Ramos (cell line): Measurements from ENCODE around the gene PHACTR3.
"Not testable (repeated sequence)": the region's sequence is repeated elsewhere in the genome, so short reads cannot be mapped to it uniquely, and the experiment has no call there.

Experiments
- in situ Hi-C: fragments of 300-500 bp; cut with MboI; formaldehyde crosslinking; loops from one replicate; pipeline ENCODE4 v1.14.3; 2022; ENCODE audit warnings: low sequenced_read_pairs; ENCODE audit not compliant: unreplicated experiment

PHACTR3 gene

DNA sequence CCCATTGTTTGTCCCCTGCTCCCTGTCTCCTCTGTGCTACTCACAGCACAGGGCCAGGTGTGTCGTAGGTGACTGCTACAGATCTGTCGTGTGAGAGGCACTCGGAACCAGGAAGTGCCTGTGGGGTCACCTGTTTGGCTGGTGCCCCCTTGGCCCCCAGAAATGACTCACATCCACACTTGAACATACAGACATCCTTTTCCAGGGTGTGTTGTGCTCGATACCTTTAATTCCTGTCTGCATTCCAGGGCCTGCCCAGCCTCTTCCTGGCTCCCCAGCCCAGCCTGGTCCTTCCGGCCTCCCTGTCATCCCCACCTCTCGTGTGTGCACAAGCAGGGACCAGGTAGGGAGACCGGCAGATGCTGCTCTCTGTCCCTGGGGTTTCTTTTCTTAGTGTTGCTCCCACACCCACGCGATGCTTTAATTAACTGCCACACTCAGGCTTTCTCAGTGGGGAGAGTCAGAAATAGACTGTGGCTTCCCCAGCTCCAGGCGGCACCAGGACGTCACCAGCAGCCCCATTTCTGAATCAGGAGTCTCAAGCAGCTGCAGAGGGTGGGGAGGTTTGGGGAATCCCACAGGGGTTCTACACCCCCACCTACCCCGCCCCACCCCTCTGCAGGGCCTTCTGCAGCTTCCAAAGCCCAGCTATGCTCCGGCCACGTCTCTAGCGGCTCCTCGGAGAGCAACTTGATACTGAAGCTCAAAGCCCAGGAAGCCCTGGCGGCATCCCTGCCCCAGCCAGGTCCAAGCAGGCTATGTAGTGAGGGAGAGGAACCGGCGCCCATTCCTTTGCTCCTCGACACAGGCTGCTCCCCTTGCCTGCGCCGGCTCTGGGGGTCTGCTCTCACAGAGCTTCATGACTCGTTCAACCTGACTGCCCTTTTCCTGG is 226.9 kb downstream of the PHACTR3 start:
- in situ Hi-C loops, result no loop called here

DNA sequence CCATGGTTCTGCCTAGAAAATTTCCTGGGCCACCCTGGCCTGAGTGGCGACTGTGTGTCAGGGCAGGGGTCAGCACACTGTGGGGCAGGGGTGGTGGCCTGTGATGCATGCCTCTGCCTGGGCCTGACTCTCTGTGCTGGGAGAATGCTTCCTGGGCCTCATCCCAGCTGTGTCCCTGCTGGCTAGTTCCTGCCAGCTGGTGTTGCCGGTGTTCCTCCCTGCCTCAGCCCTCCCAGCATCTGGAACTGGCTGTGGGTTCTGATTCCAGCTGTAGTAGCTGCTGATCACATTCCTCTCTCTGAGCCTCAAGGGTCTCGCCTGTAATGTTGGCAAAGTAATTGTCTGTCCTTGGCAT is 227.6 kb downstream of the PHACTR3 start:
- in situ Hi-C loops, result no loop called here

DNA sequence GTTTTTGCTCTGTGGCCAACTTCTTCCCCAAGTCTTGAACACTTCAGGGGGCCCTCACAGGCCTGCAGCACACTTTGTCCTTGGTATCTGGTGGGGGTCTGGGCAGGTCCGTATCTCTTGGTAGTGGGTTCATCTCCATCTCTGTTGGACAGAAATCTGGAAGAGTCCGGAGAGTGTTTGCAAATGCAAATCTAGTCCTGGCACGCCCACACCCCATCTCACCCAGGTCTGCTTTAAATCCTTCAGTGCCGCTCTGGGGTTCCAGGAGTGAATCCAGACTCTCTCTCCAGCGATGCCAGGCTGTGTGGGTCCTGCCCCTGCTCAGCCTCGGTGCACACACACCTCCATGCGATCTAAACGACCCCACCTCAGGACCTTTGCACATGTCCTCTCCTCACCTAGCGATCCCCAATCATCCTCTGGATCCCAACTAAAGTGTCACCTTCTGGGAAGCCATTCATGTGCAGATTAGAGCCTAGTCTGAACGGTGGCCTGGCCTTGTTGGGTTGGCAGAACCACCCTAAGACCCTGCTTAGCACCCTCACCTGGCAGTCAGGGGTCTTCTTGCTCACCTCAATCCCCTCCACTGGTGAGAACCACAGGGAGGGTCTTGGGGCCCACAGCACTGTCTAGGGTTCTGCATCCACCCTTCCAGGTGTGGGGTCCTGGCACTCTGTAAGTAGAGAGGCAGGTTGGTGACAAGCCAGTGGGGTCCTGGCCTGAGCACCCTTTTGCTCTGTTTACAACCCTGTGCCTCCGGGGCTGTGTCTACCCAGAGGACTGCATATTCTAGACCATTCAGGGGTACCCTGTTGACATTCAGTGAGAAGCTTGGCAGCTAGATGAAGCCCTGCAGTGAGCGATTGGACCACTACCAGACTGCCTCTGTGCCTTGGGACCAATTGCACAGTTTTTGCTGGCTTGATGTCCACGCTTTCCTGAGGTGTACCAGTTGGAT is 228.3 kb downstream of the PHACTR3 start:
- in situ Hi-C loops, result no loop called here

DNA sequence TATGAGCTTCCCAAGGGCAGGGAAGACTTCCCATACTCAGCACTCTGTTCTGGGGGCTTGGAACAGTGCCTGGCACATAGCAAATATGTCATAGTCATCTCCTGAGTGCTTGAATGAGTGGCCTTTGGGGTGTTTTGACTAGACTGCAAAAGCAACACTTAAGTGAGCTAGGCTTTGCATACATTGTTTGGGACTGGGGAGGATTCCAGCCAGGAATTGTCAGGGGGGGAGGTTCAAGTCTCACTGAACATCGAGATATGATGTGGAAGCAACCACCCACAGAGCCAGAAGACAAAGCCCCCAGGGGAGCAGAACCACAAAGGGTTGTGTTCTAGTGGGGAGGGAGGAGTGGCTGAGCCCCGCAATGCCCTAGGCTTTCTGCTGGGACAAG is 230.7 kb downstream of the PHACTR3 start:
- in situ Hi-C loops, result no loop called here

DNA sequence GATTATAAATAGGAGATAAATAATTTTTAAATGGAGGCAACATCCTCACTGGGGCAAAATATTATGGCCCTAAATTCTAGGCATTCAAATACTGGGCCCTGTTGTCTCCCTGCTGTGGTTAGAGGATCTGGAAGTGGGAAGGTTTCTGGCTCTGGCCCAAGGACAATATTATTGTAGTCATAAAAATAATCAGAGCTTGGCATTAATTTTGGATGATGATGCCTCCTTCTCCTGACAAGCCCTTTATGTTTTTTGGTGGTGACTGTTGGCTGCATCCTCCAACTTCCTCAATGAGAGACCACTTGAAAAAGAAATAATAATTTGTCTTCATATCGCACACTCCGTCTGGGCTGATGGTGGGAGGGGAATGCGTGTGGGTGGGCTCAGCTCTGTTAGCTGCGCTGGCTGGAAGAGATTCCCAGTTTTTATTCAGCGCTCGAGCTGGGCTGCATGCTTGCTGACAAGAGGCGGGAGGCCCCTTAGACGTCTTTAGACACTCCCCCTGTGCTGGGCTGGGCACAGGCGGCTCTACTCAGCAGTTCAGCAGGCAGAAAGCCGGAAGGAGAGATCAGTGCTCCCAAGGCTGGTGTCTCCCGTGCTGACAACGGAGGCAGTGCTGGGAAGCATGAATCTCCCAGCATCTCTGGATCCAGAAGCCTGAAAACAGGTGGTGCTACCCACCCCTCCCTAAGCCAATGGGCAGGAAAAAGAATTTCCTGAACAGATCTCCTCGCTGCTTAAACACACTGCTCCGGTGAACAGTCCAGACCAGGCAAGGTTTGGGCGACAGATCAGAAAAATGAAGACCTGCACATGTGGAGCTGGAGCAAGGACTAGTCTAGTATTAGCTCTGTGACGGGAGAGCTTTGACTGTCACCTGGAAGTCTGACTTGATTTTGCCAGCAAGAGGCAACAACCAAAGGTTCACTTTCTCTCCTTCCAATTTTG is 231.4 kb downstream of the PHACTR3 start:
- in situ Hi-C loops, result no loop called here

DNA sequence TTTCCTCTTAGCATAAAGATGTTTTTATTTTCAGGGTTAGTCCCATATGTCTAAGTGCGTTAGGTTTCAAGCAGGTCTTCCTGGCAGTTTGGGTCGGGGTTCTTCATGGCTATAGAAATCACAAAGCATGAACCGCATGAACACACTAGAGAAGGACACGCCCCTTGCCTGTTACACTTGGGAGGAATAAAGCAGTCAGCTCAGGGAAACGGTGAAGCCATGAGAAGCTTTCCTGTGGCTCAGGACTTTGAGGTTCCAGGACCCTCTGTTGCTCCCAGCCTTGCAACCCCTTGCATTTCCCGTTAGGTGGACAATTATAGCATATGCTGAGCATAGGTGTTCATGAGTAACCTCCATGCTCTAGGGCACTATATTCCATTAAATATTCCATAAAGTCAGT is 232.4 kb downstream of the PHACTR3 start:
- in situ Hi-C loops, result no loop called here

DNA sequence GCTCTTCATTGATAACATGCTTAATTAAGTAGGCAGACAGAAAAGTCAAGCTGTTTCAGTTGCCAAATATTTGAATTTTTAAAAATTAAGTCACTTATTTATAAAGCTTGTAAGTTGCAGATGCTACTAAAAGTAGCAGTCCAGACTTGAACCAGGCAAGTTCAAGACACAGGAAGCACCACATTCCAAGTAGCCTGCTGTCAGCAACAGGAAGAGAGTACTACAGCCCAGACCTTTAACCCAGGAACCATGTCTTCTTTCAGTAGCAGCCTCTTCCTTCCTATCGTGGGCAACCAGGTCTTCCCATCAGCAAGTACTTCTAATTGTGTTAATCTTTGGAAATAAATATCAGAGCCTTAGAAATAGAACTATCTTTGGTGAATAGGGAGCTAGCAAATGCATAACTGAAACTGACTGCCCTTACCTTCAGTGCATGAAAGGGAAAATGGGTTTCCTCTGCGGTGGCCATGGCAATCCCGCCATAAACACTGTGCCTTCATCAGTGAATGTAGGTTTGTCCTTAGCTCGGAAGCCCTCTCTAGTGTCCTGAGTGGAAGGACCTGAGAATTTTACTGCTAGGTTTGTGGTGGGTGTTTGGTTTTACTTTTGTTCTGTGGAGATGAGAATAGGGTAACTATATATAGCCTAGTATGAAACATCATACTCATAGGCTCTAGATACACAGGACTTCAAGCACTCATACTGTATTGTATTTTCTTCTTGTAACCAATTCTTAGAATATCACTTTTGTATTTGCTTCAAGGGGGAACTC is 233.5 kb downstream of the PHACTR3 start:
- in situ Hi-C loops, result no loop called here

DNA sequence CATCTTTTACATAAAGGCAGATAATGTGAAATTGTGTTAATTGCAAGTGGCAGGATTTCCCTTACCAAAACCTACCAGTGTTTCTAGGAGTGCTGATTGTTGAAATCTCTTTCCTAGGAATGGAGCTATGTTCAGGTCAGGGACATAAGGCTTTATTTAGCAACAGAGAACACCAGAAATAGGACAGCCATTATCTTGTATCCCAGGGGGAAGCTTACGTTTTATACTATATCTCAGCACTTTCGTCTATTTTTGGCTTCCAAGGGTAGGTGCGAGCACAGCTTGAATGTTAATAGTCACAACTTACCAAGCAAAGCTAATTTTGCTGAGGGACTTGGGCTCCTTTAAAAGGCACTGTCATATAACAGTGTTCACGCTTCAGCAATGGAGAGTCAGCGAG is 235.1 kb downstream of the PHACTR3 start:
- in situ Hi-C loops, result no loop called here

DNA sequence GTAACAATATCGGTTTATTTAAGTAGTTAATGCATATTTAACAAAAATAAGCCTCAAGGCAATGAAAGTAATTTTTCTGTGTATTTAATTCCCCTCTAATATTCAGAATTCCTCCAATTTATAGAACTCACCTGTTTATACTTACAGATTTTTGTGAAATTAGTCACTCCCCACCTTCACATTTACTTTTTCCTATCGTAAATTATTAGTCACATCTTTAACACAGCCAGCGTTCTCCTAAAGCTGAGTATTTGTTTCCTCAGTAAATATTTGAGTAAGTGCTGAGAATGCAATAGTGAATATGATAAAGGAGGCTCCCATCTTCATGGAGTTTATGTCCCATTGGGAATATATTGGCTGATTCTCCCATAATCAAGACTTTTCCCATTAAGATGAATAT is 241.1 kb downstream of the PHACTR3 start:
- in situ Hi-C loops, result no loop called here

DNA sequence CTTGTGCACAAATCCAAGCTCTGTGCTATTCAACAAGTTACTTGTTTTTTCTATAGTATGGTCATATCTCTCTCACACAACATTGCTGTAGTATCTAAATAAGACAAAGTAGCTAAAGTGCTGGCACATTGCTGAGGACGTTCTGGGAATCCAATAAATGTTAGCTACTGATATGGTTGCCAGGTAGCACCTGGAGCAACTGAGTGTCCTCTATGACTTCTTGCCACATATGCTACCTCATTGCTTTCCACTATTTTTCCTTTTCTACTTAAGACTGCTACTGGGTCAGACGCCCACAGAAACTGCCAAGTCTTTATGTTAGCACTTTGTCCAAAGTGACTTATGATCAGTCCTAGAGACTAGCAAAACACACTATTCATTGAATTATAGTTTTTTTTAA is 243.8 kb downstream of the PHACTR3 start:
- in situ Hi-C loops, result no loop called here

DNA sequence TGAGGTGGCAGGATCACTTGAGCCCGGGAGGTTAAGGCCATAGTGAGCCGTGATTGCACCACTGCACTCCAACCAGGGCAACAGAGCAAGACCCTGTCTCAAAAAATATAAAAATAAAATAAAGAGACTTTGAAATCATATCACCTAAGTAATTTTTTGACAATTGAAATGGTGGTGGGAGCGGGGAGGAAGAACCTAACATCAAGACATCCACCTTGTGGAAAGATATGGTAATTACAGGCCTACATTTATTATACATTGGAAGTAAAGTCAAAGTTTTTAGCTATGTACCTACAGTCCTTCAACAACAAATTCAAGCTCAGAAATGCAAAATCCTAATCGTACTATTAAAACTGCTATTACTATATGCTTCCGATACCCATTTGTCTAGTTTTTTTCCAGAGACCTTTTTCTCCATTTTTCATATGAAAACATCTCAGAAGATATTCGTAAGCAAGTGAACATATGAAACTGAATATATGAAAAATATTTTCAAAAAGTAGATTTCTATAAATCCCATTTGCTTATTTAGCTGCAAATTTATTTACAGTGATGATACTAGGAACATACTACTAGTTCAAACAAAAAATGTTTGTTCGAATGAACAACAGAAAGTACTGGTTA is 245.8 kb downstream of the PHACTR3 start:
- in situ Hi-C loops, result no loop called here

DNA sequence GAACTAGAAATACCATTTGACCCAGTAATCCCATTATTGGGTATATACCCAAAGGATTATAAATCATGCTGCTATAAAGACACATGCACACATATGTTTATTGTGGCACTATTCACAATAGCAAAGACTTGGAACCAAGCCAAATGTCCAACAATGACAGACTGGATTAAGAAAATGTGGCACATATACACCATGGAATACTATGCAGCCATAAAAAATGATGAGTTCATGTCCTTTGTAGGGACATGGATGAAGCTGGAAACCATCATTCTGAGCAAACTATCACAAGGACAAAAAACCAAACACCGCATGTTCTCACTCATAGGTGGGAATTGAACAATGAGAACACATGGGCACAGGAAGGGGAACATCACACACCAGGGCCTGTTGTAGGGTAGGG is 252.2 kb downstream of the PHACTR3 start:
- in situ Hi-C loops, result not testable (repeated sequence)

DNA sequence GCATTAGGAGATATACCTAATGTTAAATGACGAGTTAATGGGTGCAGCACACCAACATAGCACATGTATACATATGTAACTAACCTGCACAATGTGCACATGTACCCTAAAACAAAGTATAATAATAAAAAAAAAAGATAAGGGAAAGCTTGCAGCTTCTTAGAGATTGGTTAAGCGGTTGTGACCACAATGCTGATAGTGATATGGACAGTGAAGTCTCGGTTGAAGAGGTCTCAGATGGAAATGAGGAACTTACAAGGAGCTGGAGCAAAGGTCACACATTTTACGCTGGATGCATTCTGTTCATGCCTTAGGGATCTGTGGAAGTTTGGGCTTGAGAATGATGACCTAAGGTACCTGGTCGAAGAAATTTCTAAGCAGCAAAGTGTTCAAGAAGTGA is 252.6 kb downstream of the PHACTR3 start:
- in situ Hi-C loops, result not testable (repeated sequence)

DNA sequence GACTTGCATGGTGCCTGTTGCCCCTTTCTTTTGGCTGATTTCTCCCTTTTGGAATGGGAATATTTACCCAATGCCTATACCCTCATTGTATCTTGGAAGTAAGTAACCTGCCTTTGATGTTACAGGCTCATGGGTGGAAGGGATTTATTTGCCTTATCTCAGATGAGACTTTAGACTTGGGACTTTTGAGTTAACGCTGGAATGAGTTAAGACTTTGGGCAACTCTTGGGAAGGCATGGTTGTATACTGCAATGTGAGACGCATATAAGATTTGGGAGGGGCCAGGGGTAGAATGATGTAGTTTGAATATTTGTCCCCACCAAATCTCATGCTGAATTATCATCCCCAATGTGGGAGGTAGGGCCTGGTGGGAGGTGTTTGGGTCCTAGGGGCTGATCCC is 253.6 kb downstream of the PHACTR3 start:
- in situ Hi-C loops, result no loop called here

DNA sequence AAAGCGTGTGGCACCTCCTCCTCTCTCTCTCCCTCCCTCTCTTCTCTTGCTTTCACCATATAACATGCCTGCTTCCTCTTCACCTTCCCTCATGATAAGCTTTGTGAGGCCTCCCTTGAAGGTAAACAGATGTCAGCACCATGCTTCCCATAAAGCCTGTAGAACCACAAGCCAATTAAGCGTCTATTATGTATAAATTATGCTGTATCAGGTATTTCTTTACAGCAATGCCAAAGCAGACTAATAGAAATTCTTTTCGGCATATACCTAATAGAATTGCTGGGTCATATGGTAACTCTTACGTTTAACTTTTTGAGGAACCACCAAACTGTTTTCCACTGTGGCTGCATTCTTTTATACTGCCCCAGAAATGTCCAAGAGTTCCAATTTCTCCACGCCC is 254.1 kb downstream of the PHACTR3 start:
- in situ Hi-C loops, result no loop called here

DNA sequence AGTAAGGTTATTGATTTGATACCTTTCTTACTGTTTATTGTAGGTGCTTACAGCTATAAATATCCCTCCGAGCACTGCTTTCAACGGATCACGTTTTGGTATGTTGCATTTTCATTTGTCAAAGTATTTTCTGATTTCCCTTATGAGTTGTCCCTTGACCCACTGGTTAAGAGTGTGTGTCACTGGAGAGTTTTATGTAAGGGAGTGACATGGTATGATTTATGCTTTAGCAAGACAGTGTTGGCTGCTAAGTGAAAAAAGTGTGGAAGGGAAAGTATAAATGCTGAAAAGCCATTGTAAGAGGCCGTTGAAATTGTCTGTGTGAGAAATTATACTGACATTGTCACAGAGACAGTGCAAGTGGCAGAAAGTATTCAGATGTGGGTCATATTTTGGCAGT is 257.1 kb downstream of the PHACTR3 start:
- in situ Hi-C loops, result no loop called here

DNA sequence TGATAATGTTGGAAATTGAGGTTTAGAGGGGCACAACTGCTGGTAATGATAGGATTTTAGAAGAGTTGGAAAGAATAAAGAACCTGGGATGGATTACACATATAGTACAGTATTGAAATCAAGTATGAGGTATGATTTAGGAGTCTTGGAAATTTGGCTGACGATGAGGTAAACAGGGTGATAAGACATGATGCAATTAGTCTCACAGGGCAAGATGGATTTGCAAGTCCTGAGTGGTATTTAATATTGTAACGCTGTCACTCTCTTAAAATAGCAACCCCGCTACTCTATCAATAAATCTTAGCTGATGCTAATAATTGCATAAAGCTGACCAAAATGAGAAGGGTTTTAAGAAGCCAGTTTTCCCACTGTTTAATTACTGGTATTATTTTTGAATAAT is 258.7 kb downstream of the PHACTR3 start:
- in situ Hi-C loops, result no loop called here

DNA sequence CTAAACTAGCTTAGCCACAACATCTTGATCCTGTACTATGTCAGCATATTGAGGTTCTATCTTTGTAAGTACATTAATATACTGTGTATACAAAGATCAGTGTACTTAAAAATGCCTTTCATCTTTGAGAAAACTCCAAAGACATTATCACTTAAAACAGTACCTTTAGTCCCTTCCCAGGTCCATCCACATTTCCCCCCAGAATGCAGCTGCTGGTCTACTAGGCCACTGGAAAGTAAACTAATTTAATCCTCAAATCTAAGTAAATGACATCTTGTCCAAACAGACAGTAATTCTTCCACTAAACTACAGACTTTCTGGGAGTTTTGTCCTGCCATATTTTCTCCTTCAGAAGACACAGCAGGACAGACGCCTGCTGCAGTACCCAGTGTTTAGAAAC is 260.4 kb downstream of the PHACTR3 start:
- in situ Hi-C loops, result no loop called here

DNA sequence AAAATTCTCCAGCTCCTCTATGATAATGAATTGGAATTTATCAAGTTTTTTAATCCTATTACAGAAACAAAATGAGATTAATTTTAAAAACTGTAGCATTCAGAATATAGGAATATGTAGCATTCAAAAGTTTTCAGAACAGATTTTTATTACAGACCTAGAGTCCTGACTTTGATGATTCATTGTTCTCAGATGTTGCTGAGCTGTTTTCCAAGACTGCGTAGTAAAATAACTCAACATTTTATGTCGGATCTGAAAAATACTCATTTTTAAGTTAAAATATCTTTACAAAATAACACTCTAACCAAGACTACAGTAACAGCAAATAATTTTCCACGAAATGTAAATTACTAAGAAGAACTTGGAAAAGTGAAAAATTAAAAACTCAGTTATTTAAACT is 262.0 kb downstream of the PHACTR3 start:
- in situ Hi-C loops, result no loop called here
